ENCODE measurements around the gene HLA-DOA.

DNA sequence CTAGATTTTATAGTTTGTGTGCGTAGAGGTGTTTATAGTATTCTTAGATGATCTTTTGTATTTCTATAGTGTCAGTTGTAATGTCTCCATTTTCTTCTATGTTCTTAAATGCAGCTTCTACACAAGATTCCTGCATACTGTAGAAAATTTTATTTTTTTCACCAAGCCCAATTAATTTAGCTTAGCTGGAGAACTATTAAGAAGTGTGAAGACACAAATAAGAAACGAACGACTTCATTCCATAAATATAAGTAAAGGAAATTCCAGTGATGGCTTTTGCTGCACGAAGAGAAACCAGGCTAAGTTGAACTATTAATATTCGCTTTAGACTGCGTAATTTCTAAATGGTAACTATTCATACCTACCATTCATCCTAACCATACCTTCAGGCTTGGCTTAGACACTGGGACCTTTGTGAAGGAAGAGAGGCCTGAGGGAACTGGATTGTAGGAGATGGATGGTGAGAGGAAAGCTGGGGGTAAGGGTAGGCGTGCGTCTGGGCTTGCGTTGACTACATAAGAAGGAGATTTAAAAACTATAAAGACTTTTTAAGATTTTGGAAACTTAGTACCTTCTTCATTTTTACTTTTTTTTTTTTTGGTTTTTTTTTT lies 15.9 kb downstream of the HLA-DOA start:
- TF ChIP-seq EZH2 (IDR thresholded peaks at IDR 0.05; ENCODE audit: borderline replicate concordance, insufficient read depth, low read depth, low read length, poor library complexity, severe bottlenecking): no peak
- TF ChIP-seq, protein P1, sequence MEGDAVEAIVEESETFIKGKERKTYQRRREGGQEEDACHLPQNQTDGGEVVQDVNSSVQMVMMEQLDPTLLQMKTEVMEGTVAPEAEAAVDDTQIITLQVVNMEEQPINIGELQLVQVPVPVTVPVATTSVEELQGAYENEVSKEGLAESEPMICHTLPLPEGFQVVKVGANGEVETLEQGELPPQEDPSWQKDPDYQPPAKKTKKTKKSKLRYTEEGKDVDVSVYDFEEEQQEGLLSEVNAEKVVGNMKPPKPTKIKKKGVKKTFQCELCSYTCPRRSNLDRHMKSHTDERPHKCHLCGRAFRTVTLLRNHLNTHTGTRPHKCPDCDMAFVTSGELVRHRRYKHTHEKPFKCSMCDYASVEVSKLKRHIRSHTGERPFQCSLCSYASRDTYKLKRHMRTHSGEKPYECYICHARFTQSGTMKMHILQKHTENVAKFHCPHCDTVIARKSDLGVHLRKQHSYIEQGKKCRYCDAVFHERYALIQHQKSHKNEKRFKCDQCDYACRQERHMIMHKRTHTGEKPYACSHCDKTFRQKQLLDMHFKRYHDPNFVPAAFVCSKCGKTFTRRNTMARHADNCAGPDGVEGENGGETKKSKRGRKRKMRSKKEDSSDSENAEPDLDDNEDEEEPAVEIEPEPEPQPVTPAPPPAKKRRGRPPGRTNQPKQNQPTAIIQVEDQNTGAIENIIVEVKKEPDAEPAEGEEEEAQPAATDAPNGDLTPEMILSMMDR (IDR thresholded peaks at IDR 0.05): no peak

Data from B cell (primary cell).